Putamen (tissue), 1 donor: ENCODE measurements around the gene PRELID1.
"Not testable (repeated sequence)": the region's sequence is repeated elsewhere in the genome, so short reads cannot be mapped to it uniquely, and the experiment has no call there.

Source experiments
- DNase-seq: peaks from one replicate; pipeline ENCODE4 v3.0.0-alpha.2; 2016; ENCODE audit warnings: low spot score

The PRELID1 gene

GRCh38 chr5:177303121-177303924 is at the start of gene PRELID1, which contains the start of gene RAB24:
TSS of gene PRELID1 (plus strand) at chr5:177303799. CDS start at chr5:177303986, 187 bp downstream.
TSS of gene RAB24 (minus strand) at chr5:177303719. CDS start at chr5:177303288, 431 bp downstream.
- DNase-seq, result peak; percentile 85

- no peak for DNase-seq
These were observed 47.3 kb upstream of the PRELID1 start for GRCh38 chr5:177256296-177256695.

GRCh38 chr5:177258711-177259110 is 44.9 kb upstream of the PRELID1 start:
- not testable (repeated sequence) for DNase-seq

- DNase-seq, result no peak
These were observed 42.6 kb upstream of the PRELID1 start for GRCh38 chr5:177260961-177261360.

- DNase-seq, result no peak
These were observed 42.1 kb upstream of the PRELID1 start for GRCh38 chr5:177261510-177261909.

- no peak for DNase-seq
These were observed 39.4 kb upstream of the PRELID1 start for GRCh38 chr5:177264178-177264577.

- DNase-seq, result no peak
These were observed 38.2 kb upstream of the PRELID1 start for GRCh38 chr5:177265395-177265794.

- DNase-seq, result no peak
These were observed 34.2 kb upstream of the PRELID1 start for GRCh38 chr5:177269232-177269895.

- DNase-seq, result no peak
These were observed 33.6 kb upstream of the PRELID1 start for GRCh38 chr5:177269976-177270375.

- DNase-seq, result no peak
These were observed 32.9 kb upstream of the PRELID1 start for GRCh38 chr5:177270653-177271052.

- DNase-seq, result no peak
These were observed 32.5 kb upstream of the PRELID1 start for GRCh38 chr5:177271113-177271512.

- DNase-seq, result peak; percentile 56
These were observed 27.7 kb upstream of the PRELID1 start for GRCh38 chr5:177275883-177276282.

- DNase-seq, result no peak
These were observed 26.7 kb upstream of the PRELID1 start for GRCh38 chr5:177276886-177277285.

GRCh38 chr5:177288191-177288590 is 15.4 kb upstream of the PRELID1 start:
- DNase-seq, result no peak

GRCh38 chr5:177290816-177291596 is 12.6 kb upstream of the PRELID1 start:
- DNase-seq, result no peak

- DNase-seq, result no peak
These were observed 11.9 kb upstream of the PRELID1 start for GRCh38 chr5:177291735-177292134.

GRCh38 chr5:177293819-177294581 is 9.6 kb upstream of the PRELID1 start:
- no peak for DNase-seq

- DNase-seq, result no peak
These were observed 9.0 kb upstream of the PRELID1 start for GRCh38 chr5:177294632-177295031.

- DNase-seq, result no peak
These were observed 7.7 kb upstream of the PRELID1 start for GRCh38 chr5:177295924-177296323.

- DNase-seq, result no peak
These were observed 7.0 kb upstream of the PRELID1 start for GRCh38 chr5:177296581-177296980.

GRCh38 chr5:177297922-177298321 is 5.7 kb upstream of the PRELID1 start:
- no peak for DNase-seq

GRCh38 chr5:177299697-177300096 is 3.9 kb upstream of the PRELID1 start:
- DNase-seq, result no peak
